Measurements from ENCODE around the gene C16orf96.
"Not testable (repeated sequence)": the region's sequence is repeated elsewhere in the genome, so short reads cannot be mapped to it uniquely, and the experiment has no call there.

C16orf96 gene

DNA sequence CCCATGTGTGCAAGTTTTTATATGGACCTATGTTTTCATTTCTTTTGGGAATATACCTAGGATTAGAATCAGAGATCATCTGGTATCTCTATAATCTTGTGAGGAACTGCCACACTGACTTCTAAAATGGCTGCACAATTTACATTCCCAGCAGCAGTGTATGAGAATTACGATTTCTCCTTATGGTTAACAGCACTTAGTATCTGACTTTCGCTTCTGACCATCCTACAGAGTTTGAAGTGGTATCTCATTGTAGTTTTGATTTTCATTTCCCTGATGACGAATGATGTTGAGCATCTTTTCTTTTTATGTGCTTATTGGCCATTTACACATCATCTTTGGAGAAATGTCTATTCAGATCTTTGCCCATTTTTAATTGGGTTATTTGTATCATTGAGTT is 10.0 kb downstream of the C16orf96 start:
- Histone ChIP-seq H3K27ac (ENCODE audit: low read depth, low read length, severe bottlenecking) (no peak overlapping the region), H3K4me3 (ENCODE audit: extremely low read depth, insufficient read depth, low read length, poor library complexity, severe bottlenecking) (no peak overlapping the region), H3K9me3 (ENCODE audit: control insufficient read depth, low read length) (no peaks in the 10 kb centered on the region), H3K36me3 (ENCODE audit: control insufficient read depth, insufficient read depth, low read length) (no peaks in the 10 kb centered on the region), H3K4me1 (ENCODE audit: control insufficient read depth, insufficient read depth, low read length, poor library complexity, severe bottlenecking) (no peaks in the 10 kb centered on the region)
- no CpG with 5 or more reads among the region's 3 CpGs for WGBS, 2 experiments (ENCODE audit: insufficient coverage in 2 of 2)

DNA sequence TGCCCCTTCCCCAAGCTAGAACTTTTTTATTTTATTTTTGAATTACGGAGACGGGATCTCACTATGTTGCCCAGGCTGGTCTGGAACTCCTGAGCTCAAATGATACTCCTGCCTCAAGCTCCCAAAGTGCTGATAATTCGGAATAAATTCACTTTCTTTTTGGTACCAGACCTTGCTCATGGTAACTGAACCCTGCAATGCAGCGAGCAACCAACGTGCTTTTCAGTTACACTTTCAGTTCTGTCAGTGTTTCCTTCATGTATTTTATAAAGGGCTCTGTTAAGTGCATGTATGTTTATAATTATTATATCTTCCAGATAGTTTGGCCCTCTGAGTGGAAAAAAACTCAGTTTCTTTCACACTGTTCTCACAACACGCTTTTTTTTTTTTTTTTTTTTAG is 13.9 kb downstream of the C16orf96 start:
- 88 to 92% methylated on average over 4 to 5 of the region's 6 CpGs for WGBS, 2 experiments (ENCODE audit: insufficient coverage in 2 of 2)
- Histone ChIP-seq H3K4me1 (ENCODE audit: control insufficient read depth, insufficient read depth, low read length, poor library complexity, severe bottlenecking) (no peaks in the 10 kb centered on the region), H3K4me3 (ENCODE audit: extremely low read depth, insufficient read depth, low read length, poor library complexity, severe bottlenecking) (no peak overlapping the region)

DNA sequence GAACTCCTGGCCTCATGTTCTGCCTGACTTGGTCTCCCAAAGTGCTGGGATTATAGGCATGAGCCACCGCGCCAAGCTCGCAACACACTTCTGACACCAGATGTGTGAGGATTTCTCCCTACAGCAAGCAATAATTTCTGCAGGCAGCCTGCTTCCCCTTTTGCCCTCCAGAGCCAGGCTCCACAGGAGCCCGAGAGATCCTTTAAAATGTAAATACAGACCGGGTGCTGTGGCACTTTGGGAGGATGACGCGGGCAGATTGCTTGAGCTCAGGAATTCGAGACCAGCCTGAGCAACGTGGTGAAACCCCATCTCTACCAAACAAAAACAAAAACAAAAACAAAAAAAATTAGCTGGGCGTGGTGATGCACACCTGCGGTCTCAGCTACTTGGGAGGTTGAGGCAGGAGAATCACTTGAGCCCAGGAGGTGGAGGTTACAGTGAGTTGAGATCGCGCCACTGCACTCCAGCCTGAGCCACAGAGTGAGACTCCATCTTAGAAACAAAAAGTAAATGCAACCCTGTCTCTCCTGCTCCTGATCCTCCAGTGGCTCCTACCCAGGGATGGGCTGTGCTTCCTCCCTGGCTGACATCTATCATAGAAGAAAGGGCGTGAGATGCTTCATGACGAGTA is 14.7 kb downstream of the C16orf96 start:
- 50 to 51% methylated on average over 8 to 11 of the region's 15 CpGs for WGBS, 2 experiments (ENCODE audit: insufficient coverage in 2 of 2)
- Histone ChIP-seq H3K4me3 (ENCODE audit: extremely low read depth, insufficient read depth, low read length, poor library complexity, severe bottlenecking) (no peak overlapping the region), H3K4me1 (ENCODE audit: control insufficient read depth, insufficient read depth, low read length, poor library complexity, severe bottlenecking) (no peaks in the 10 kb centered on the region), H3K36me3 (ENCODE audit: control insufficient read depth, insufficient read depth, low read length) (no peaks in the 10 kb centered on the region), H3K9me3 (ENCODE audit: control insufficient read depth, low read length) (no peaks in the 10 kb centered on the region), H3K27ac (ENCODE audit: low read depth, low read length, severe bottlenecking) (no peak overlapping the region)

More for the DNA sequence above, 13.9 kb downstream of the C16orf96 start:
- Histone ChIP-seq H3K27ac (ENCODE audit: low read depth, low read length, severe bottlenecking) (no peak overlapping the region), H3K36me3 (ENCODE audit: control insufficient read depth, insufficient read depth, low read length) (no peaks in the 10 kb centered on the region), H3K9me3 (ENCODE audit: control insufficient read depth, low read length) (no peaks in the 10 kb centered on the region)

DNA sequence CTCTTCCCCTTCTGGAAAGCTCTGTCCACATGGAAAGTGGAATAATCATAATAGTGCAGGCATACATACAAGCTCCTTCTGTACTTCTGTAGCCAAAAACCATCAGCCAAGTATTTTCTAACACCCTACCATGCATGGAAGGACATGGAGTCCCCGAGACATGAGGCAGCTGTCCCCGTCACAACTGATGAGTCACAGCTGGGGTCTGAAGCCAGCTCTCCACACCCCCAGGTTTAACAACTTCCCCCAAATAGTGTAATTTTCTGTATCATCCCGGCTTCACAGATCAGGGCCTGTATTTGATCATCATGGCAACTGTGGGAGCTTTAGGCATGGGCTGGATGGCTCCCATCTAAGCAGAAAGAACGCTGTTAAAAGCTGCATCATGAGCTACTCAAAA is 16.6 kb downstream of the C16orf96 start:
- Histone ChIP-seq H3K9me3 (ENCODE audit: control insufficient read depth, low read length) (no peaks in the 10 kb centered on the region), H3K4me3 (ENCODE audit: extremely low read depth, insufficient read depth, low read length, poor library complexity, severe bottlenecking) (no peak overlapping the region), H3K4me1 (ENCODE audit: control insufficient read depth, insufficient read depth, low read length, poor library complexity, severe bottlenecking) (no peaks in the 10 kb centered on the region), H3K27ac (ENCODE audit: low read depth, low read length, severe bottlenecking) (no peak overlapping the region), H3K36me3 (ENCODE audit: control insufficient read depth, insufficient read depth, low read length) (no peaks in the 10 kb centered on the region)
- WGBS, 2 experiments (ENCODE audit: insufficient coverage in 2 of 2): 60 to 67% methylated on average over 3 to 4 of the region's 4 CpGs

DNA sequence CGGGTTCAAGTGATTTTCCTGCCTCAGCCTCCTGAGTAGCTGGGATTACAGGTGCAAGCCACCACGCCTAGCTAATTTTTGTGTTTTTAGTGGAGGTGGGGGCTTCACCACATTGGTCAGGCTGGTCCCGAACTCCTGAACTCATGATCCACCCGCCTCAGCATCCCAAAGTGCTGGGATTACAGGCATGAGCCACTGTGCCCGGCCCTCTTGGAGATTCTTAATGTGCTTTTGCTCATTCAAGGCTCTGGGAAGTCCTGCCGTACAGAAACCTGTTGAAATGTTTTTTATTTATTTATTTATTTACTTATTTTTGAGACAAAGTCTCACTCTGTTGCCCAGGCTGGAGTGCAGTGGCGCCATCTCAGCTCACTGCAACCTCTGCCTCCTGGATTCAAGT is 17.8 kb downstream of the C16orf96 start:
- H3K27ac ChIP-seq (ENCODE audit: low read depth, low read length, severe bottlenecking); H3K9me3 ChIP-seq (ENCODE audit: control insufficient read depth, low read length); H3K36me3 ChIP-seq (ENCODE audit: control insufficient read depth, insufficient read depth, low read length); H3K4me1 ChIP-seq (ENCODE audit: control insufficient read depth, insufficient read depth, low read length, poor library complexity, severe bottlenecking); H3K4me3 ChIP-seq (ENCODE audit: extremely low read depth, insufficient read depth, low read length, poor library complexity, severe bottlenecking): not testable (repeated sequence)
- 91 to 94% methylated on average over 5 of the region's 7 CpGs for WGBS, 2 experiments (ENCODE audit: insufficient coverage in 2 of 2)

DNA sequence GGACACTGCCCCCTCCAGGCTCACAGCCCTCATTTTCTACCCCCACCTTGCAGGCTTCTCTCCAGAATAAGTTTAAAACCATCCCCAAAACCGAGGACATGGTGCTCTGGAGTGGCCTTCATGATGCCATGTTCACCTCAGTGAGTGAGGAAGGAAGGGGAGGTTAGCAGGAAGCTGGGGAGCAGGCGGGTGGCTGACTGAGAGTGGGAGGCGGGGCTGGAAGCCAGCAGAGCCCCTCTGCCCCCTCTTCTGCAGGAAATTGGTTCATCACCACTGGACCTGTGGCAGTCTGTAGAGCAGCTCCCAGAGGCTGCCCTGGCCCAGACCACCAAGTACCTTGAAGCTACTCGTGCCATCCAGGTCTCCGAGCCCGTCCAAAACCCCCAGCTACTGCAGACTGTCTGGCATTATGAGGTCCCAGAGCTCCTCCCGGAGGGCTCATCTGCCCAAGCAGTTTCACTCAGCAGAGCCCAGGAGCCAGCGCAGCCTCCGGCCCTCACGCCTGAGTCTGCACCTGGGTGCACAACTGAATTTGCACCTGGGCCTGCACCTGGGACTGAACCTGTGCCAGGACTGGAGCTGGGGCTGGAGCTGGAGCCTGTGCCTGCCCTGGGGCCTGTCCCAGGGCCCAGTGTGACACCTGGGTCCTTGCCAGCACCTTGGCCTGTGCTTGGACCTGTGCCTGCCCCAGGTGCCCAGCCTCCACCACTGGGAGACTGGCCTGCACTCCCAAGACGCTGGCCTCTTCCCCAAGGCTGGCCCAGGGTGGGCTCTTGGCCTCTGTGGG is 19.0 kb downstream of the C16orf96 start:
- Histone ChIP-seq H3K36me3 (ENCODE audit: control insufficient read depth, insufficient read depth, low read length) (no peaks in the 10 kb centered on the region), H3K9me3 (ENCODE audit: control insufficient read depth, low read length) (no peaks in the 10 kb centered on the region), H3K4me1 (ENCODE audit: control insufficient read depth, insufficient read depth, low read length, poor library complexity, severe bottlenecking) (no peaks in the 10 kb centered on the region), H3K4me3 (ENCODE audit: extremely low read depth, insufficient read depth, low read length, poor library complexity, severe bottlenecking) (no peak overlapping the region), H3K27ac (ENCODE audit: low read depth, low read length, severe bottlenecking) (no peak overlapping the region)
- 76 to 87% methylated on average over 9 to 10 of the region's 11 CpGs for WGBS, 2 experiments (ENCODE audit: insufficient coverage in 2 of 2)

DNA sequence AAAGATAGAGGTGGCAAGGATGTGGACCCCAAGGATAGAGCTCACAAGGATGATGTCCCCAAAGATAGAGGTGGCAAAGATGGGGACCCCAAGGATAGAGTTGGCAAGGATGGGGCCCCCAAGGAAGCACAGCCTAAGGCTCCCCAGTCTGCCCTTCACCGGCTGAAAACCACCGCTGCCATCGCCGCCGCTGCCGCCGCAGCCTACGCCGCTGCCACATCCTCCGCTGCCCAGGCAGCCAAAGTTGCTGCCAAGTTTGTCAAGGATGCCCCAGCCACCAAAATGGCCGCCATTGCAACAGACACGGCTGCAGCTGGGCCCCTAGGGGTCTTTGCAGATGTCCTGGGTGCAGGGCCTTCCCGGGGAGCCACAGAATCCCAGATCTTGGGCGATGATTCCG is 19.9 kb downstream of the C16orf96 start:
- 93 to 95% methylated on average over 12 to 15 of the region's 15 CpGs for WGBS, 2 experiments (ENCODE audit: insufficient coverage in 2 of 2)
- Histone ChIP-seq H3K4me1 (ENCODE audit: control insufficient read depth, insufficient read depth, low read length, poor library complexity, severe bottlenecking) (no peaks in the 10 kb centered on the region), H3K4me3 (ENCODE audit: extremely low read depth, insufficient read depth, low read length, poor library complexity, severe bottlenecking) (no peak overlapping the region), H3K27ac (ENCODE audit: low read depth, low read length, severe bottlenecking) (no peak overlapping the region), H3K36me3 (ENCODE audit: control insufficient read depth, insufficient read depth, low read length) (no peaks in the 10 kb centered on the region), H3K9me3 (ENCODE audit: control insufficient read depth, low read length) (no peaks in the 10 kb centered on the region)

DNA sequence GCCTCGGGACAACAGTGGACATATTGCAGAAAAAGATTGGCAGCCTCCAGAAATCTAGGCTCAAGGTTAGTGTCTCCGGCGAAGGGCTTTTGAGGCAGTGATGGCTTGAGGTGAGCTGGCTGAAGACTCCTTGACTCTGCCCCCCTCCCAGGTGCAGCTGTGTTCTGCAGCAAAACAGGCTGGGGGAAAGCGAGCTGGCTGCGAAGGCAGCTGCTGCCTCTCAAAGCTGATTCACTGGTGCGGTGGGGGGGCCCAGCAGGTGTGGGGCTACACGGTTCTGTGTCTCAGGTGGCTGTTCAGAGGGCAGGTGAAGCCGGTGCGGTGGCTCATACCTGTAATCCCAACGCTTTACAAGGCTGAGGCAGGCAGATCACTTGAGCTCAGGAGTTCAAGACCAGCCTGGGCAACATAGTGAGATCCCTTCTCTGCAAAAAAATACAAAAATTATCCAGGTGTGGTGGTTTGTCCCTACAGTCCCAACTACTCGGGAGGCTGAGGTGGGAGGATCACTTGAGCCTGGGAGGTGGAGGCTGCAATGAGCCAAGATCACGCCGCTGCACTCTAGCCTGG is 22.9 kb downstream of the C16orf96 start:
- WGBS, 2 experiments (ENCODE audit: insufficient coverage in 2 of 2): 94% methylated on average over 10 to 13 of the region's 13 CpGs
- H3K27ac ChIP-seq (ENCODE audit: low read depth, low read length, severe bottlenecking): no peak overlapping the region
- H3K36me3 ChIP-seq (ENCODE audit: control insufficient read depth, insufficient read depth, low read length): no peaks in the 10 kb centered on the region
- H3K4me1 ChIP-seq (ENCODE audit: control insufficient read depth, insufficient read depth, low read length, poor library complexity, severe bottlenecking): no peaks in the 10 kb centered on the region
- no peaks in the 10 kb centered on the region for H3K9me3 ChIP-seq (ENCODE audit: control insufficient read depth, low read length)
- H3K4me3 ChIP-seq (ENCODE audit: extremely low read depth, insufficient read depth, low read length, poor library complexity, severe bottlenecking): no peak overlapping the region

DNA sequence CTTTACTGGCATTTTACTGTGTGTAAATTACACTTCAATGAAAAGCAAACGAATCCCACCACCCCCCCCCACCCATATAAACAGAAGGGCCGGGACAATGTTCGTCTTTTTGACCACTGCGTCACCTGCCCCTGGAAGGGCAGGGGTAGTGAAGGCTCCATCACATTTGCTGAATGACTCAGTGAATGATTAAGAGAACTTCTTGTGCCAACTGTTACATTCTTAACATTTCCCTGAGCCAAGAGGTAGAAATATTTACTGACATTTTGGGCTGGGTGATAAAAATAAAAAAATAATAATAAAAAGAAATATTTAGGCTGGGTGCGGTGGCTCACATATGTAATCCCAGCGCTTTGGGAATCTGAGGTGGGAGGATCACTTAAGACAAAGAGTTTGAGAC is 24.1 kb downstream of the C16orf96 start:
- H3K27ac ChIP-seq (ENCODE audit: low read depth, low read length, severe bottlenecking): no peak overlapping the region
- 80% methylated on average over 1 of the region's 6 CpGs; no CpG with 5 or more reads in 1 of the 2 experiments for WGBS, 2 experiments (ENCODE audit: insufficient coverage in 2 of 2)
- no peaks in the 10 kb centered on the region for H3K4me1 ChIP-seq (ENCODE audit: control insufficient read depth, insufficient read depth, low read length, poor library complexity, severe bottlenecking)
- H3K9me3 ChIP-seq (ENCODE audit: control insufficient read depth, low read length): no peaks in the 10 kb centered on the region
- H3K4me3 ChIP-seq (ENCODE audit: extremely low read depth, insufficient read depth, low read length, poor library complexity, severe bottlenecking): no peak overlapping the region
- H3K36me3 ChIP-seq (ENCODE audit: control insufficient read depth, insufficient read depth, low read length): no peaks in the 10 kb centered on the region

DNA sequence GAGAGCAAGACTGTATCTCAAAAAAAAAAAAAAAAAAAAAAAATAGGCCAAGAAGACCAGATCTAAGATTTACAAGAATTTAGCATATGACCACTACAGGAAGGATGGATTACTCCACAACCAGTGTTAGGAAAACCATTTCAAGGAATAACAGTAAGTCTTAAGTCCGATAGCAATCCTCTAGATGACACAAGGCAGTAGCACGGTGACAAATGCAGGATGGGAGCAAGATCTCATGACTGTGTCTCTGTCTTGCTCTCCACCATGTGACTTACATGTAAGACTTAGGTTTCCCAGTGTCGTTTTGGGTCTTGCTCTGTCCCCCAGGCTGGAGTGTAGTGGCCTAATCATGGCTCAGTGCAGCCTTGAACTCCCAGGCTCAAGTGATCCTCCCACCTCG is 27.8 kb downstream of the C16orf96 start:
- no peaks in the 10 kb centered on the region for H3K4me1 ChIP-seq (ENCODE audit: control insufficient read depth, insufficient read depth, low read length, poor library complexity, severe bottlenecking)
- WGBS, 2 experiments (ENCODE audit: insufficient coverage in 2 of 2): 90 to 93% methylated on average over 3 of the region's 4 CpGs
- H3K9me3 ChIP-seq (ENCODE audit: control insufficient read depth, low read length): peaks cover 6% of the 10 kb centered on the region
- no peak overlapping the region for H3K4me3 ChIP-seq (ENCODE audit: extremely low read depth, insufficient read depth, low read length, poor library complexity, severe bottlenecking)
- H3K27ac ChIP-seq (ENCODE audit: low read depth, low read length, severe bottlenecking): no peak overlapping the region
- H3K36me3 ChIP-seq (ENCODE audit: control insufficient read depth, insufficient read depth, low read length): no peaks in the 10 kb centered on the region

DNA sequence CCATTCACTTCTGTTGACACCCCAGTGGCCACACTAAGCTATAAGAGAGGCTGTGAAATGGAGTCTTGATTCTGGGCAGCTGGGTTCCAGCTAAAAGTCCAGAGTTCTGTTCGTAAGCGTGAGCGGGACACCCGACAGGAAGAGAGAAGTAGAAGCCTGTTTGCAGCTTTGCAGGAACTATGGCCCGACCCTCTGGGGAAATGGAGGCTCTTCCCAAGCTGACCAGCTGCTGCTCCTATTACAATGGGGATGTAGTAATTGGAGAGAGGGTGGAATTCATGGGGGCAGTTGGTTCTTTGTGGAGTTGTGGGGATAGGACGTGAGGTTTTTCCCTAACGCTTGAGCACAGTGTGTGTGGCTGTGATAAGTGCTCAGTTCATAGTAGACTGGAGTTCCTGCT is 30.2 kb downstream of the C16orf96 start:
- Histone ChIP-seq H3K36me3 (ENCODE audit: control insufficient read depth, insufficient read depth, low read length) (no peaks in the 10 kb centered on the region), H3K27ac (ENCODE audit: low read depth, low read length, severe bottlenecking) (no peak overlapping the region), H3K4me3 (ENCODE audit: extremely low read depth, insufficient read depth, low read length, poor library complexity, severe bottlenecking) (no peak overlapping the region), H3K9me3 (ENCODE audit: control insufficient read depth, low read length) (peaks cover 7% of the 10 kb centered on the region), H3K4me1 (ENCODE audit: control insufficient read depth, insufficient read depth, low read length, poor library complexity, severe bottlenecking) (no peaks in the 10 kb centered on the region)
- 84 to 91% methylated on average over 5 to 7 of the region's 7 CpGs for WGBS, 2 experiments (ENCODE audit: insufficient coverage in 2 of 2)

Data from mesodermal cell (in vitro differentiated cells).